GM21381 (cell line): Measurements from ENCODE around the gene C5orf24.
"Not testable (repeated sequence)": the region's sequence is repeated elsewhere in the genome, so short reads cannot be mapped to it uniquely, and the experiment has no call there.

Source experiments
- ATAC-seq: cut with Tn5 transposase; IDR thresholded peaks from one replicate; pipeline ENCODE4 v1.9.1; 2021; ENCODE audit warnings: mild to moderate bottlenecking, moderate library complexity; ENCODE audit not compliant: unreplicated experiment

The C5orf24 gene

GRCh38 chr5:134856465-134856864 is 10.7 kb downstream of the C5orf24 start:
- ATAC-seq: not testable (repeated sequence)

- no peak for ATAC-seq
Observed at GRCh38 chr5:134857401-134857800, 11.6 kb downstream of the C5orf24 start.

GRCh38 chr5:134864707-134865106 is 18.9 kb downstream of the C5orf24 start:
- no peak for ATAC-seq

- ATAC-seq: no peak
Observed at GRCh38 chr5:134873494-134873893, 27.7 kb downstream of the C5orf24 start.

- peak; percentile 83 for ATAC-seq
Observed at GRCh38 chr5:134873987-134874830, 28.4 kb downstream of the C5orf24 start, which contains the start of gene TXNDC15. Gene TXNDC15 (plus strand): TSS chr5:134874371. CDS start chr5:134874428, 57 bp downstream.

- no peak for ATAC-seq
Observed at GRCh38 chr5:134874831-134875655, 29.3 kb downstream of the C5orf24 start.

GRCh38 chr5:134877159-134877558 is 31.4 kb downstream of the C5orf24 start:
- ATAC-seq: no peak

GRCh38 chr5:134878403-134878802 is 32.6 kb downstream of the C5orf24 start:
- no peak for ATAC-seq

GRCh38 chr5:134879456-134879855 is 33.7 kb downstream of the C5orf24 start:
- ATAC-seq: no peak

GRCh38 chr5:134880937-134881336 is 35.2 kb downstream of the C5orf24 start:
- not testable (repeated sequence) for ATAC-seq

- not testable (repeated sequence) for ATAC-seq
Observed at GRCh38 chr5:134881711-134882110, 35.9 kb downstream of the C5orf24 start.

- ATAC-seq: no peak
Observed at GRCh38 chr5:134887593-134888159, 41.9 kb downstream of the C5orf24 start.

- no peak for ATAC-seq
Observed at GRCh38 chr5:134889335-134889734, 43.6 kb downstream of the C5orf24 start.

- no peak for ATAC-seq
Observed at GRCh38 chr5:134891473-134891872, 45.7 kb downstream of the C5orf24 start.

GRCh38 chr5:134892282-134892681 is 46.5 kb downstream of the C5orf24 start:
- ATAC-seq: no peak

- no peak for ATAC-seq
Observed at GRCh38 chr5:134892926-134893325, 47.2 kb downstream of the C5orf24 start.

- ATAC-seq: no peak
Observed at GRCh38 chr5:134893748-134894505, 48.2 kb downstream of the C5orf24 start.

- ATAC-seq: no peak
Observed at GRCh38 chr5:134902071-134902801, 56.5 kb downstream of the C5orf24 start.

- ATAC-seq: peak; percentile 82
Observed at GRCh38 chr5:134904610-134905245, 59.0 kb downstream of the C5orf24 start, which contains the start of gene PCBD2. Gene PCBD2 (plus strand): TSS chr5:134905131. CDS start chr5:134905140, 9 bp downstream.
